HepG2 (cell line): Measurements from ENCODE around the gene ELP1. TPM values are rescaled to one million over a fixed set of nuclear protein-coding genes. Genes with fewer than 3 reads are reported as not detected.

Experiments
- ATAD3A ChIP-seq: sonication (generic); formaldehyde crosslinking; IDR thresholded peaks from 2 replicates; pipeline ENCODE4 v1.4.0; 2020; ENCODE audit warnings: missing genetic modification reagents
- ATF6 ChIP-seq: sonication (generic); formaldehyde crosslinking; conservative IDR thresholded peaks from 2 replicates; pipeline ENCODE4 v1.4.0; 2020; ENCODE audit warnings: missing genetic modification reagents
- HBP1 ChIP-seq: IDR thresholded peaks from 2 replicates; pipeline ENCODE4 v1.6.1; 2016; ENCODE audit warnings: low read depth, control low read depth
- HNF4G ChIP-seq, 2 experiments: sonication (generic) in 1 of 2; formaldehyde crosslinking in 1 of 2; IDR thresholded peaks; 2 replicates each; pipeline versions ENCODE4 v1.4.0 to v1.6.1; 2011 to 2020; ENCODE audit warnings: borderline replicate concordance in 2 of 2, low read depth in 2 of 2, mild to moderate bottlenecking in 2 of 2, low read length in 1 of 2, missing genetic modification reagents in 1 of 2, moderate library complexity in 1 of 2
- MED1 ChIP-seq: sonication (generic); formaldehyde crosslinking; IDR thresholded peaks from 2 replicates; pipeline ENCODE4 v1.4.0; 2020; ENCODE audit warnings: missing genetic modification reagents
- MLLT10 ChIP-seq: sonication (generic); formaldehyde crosslinking; IDR thresholded peaks from 2 replicates; pipeline ENCODE4 v1.4.0; 2020; ENCODE audit warnings: missing genetic modification reagents
- MXD1 ChIP-seq: sonication (generic); formaldehyde crosslinking; IDR thresholded peaks from 2 replicates; pipeline ENCODE4 v1.4.0; 2020; ENCODE audit warnings: mild to moderate bottlenecking, missing genetic modification reagents
- POLR2AphosphoS5 ChIP-seq: IDR thresholded peaks from 2 replicates; pipeline ENCODE4 v1.6.1; 2012; ENCODE audit warnings: low read depth, low read length
- RFXAP ChIP-seq: sonication (generic); formaldehyde crosslinking; IDR thresholded peaks from 2 replicates; pipeline ENCODE4 v1.4.0; 2020; ENCODE audit warnings: missing genetic modification reagents, borderline replicate concordance
- SIN3A ChIP-seq: IDR thresholded peaks from 2 replicates; pipeline ENCODE4 v1.6.1; 2011; ENCODE audit warnings: low read depth, mild to moderate bottlenecking, control low read depth, low read length, borderline replicate concordance
- SNAPC2 ChIP-seq: sonication (generic); formaldehyde crosslinking; IDR thresholded peaks from 2 replicates; pipeline ENCODE4 v1.8.1; 2022; ENCODE audit warnings: mild to moderate bottlenecking, missing genetic modification reagents
- TEAD3 ChIP-seq: optimal IDR thresholded peaks from 2 replicates; pipeline ENCODE3; 2016; ENCODE audit warnings: borderline replicate concordance
- U2AF1 ChIP-seq: fragments of 200-400 bp; formaldehyde crosslinking; optimal IDR thresholded peaks from 2 replicates; pipeline ENCODE3; 2017; ENCODE audit warnings: mild to moderate bottlenecking, low read depth, low read length
- ZFP36L1 ChIP-seq: sonication (generic); formaldehyde crosslinking; IDR thresholded peaks from 2 replicates; pipeline ENCODE4 v1.8.0; 2022; ENCODE audit warnings: mild to moderate bottlenecking, missing genetic modification reagents, moderate library complexity
- ZFYVE20 ChIP-seq: sonication (generic); formaldehyde crosslinking; IDR thresholded peaks from 2 replicates; pipeline ENCODE4 v1.8.0; 2023; ENCODE audit warnings: low read depth, mild to moderate bottlenecking, moderate library complexity, missing genetic modification reagents, borderline replicate concordance
- ZNF331 ChIP-seq: sonication (generic); formaldehyde crosslinking; IDR thresholded peaks from 2 replicates; pipeline ENCODE4 v1.4.0; 2020; ENCODE audit warnings: missing genetic modification reagents
- ZNF550 ChIP-seq: sonication (generic); formaldehyde crosslinking; IDR thresholded peaks from 2 replicates; pipeline ENCODE4 v1.4.0; 2020; ENCODE audit warnings: mild to moderate bottlenecking, missing genetic modification reagents, borderline replicate concordance
- ZNF576 ChIP-seq: sonication (generic); formaldehyde crosslinking; IDR thresholded peaks from 2 replicates; pipeline ENCODE4 v1.4.0; 2020; ENCODE audit warnings: mild to moderate bottlenecking, missing genetic modification reagents
- ZNF607 ChIP-seq: sonication (generic); formaldehyde crosslinking; IDR thresholded peaks from 2 replicates; pipeline ENCODE4 v1.5.1; 2020; ENCODE audit warnings: missing genetic modification reagents, mild to moderate bottlenecking, borderline replicate concordance
- ZNF780A ChIP-seq: sonication (generic); formaldehyde crosslinking; IDR thresholded peaks from 2 replicates; pipeline ENCODE4 v1.8.0; 2022; ENCODE audit warnings: mild to moderate bottlenecking, missing genetic modification reagents, moderate library complexity
- ZNF781 ChIP-seq: sonication (generic); formaldehyde crosslinking; IDR thresholded peaks from 2 replicates; pipeline ENCODE4 v1.5.1; 2020; ENCODE audit warnings: borderline replicate concordance, mild to moderate bottlenecking, missing genetic modification reagents; ENCODE audit errors: not compliant biosample characterization
- polyA plus RNA-seq, 8 experiments: library from polyadenylated mRNA; depleted of rRNA in 3 of 8; stranded (reverse) in 7 of 8; unstranded in 1 of 8; fragments of >200 nt; fragmentation: Illumina TruSeq in 4 of 8; extraction: Trizol in 4 of 8; gene quantifications; 2 replicates each; pipeline versions ENCODE4 v1.2.1 to v1.2.3, GENCODE V29; 2011 to 2016; ENCODE audit warnings: low read depth in 4 of 8, missing spikeins in 1 of 8, mixed read lengths in 1 of 8; ENCODE audit not compliant: insufficient read depth in 1 of 8
- total RNA-seq, 5 experiments: library from RNA; depleted of rRNA; stranded (reverse); fragments of >200 nt; fragmentation: Illumina TruSeq; extraction: Trizol; gene quantifications; 2 replicates each; pipeline ENCODE4 v1.2.3, GENCODE V29; 2016; ENCODE audit warnings: low read depth in 1 of 5
- TF ChIP-seq, protein P1 (sequence below): sonication (generic); formaldehyde crosslinking; conservative IDR thresholded peaks from 2 replicates; pipeline ENCODE4 v1.4.0; 2020; ENCODE audit warnings: missing genetic modification reagents
- TF ChIP-seq, protein P2 (sequence below): sonication (generic); formaldehyde crosslinking; IDR thresholded peaks from 2 replicates; pipeline ENCODE4 v1.8.0; 2023; ENCODE audit warnings: mild to moderate bottlenecking, missing genetic modification reagents

The ELP1 gene
- total and polyA plus RNA-seq, 2 of the 13 experiments (the other 11 are each of a cell fraction or from before 2014, with no cell fraction given), result 157 to 275 TPM

- TF ChIP-seq SIN3A, result 0 out of 2 replicates have a peak, but pooled peaks have one; percentile 31
- TF ChIP-seq, protein P1, sequence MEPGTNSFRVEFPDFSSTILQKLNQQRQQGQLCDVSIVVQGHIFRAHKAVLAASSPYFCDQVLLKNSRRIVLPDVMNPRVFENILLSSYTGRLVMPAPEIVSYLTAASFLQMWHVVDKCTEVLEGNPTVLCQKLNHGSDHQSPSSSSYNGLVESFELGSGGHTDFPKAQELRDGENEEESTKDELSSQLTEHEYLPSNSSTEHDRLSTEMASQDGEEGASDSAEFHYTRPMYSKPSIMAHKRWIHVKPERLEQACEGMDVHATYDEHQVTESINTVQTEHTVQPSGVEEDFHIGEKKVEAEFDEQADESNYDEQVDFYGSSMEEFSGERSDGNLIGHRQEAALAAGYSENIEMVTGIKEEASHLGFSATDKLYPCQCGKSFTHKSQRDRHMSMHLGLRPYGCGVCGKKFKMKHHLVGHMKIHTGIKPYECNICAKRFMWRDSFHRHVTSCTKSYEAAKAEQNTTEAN, result peak; percentile 71; the same call in 1 of the 2 replicates
- TF ChIP-seq POLR2AphosphoS5, result peak; percentile 81
- no peak for TF ChIP-seq SNAPC2 (CRISPR knock-in tag)
- peak; percentile 16; the same call in 1 of the 2 replicates for TF ChIP-seq HBP1 (CRISPR knock-in tag)
- peak; percentile 49; the same call in 1 of the 2 replicates for TF ChIP-seq ZNF576 (CRISPR knock-in tag)
- TF ChIP-seq ZNF550, result no peak
- no peak for TF ChIP-seq ZNF781 (CRISPR knock-in tag)
- peak; percentile 29; the same call in 1 of the 2 replicates for TF ChIP-seq MXD1 (CRISPR knock-in tag)
- TF ChIP-seq ZFYVE20 (CRISPR knock-in tag), result no peak
- peak; percentile 74 for TF ChIP-seq ZNF331 (CRISPR knock-in tag)
- no peak for TF ChIP-seq MLLT10 (CRISPR knock-in tag)
- peak; percentile 68 for TF ChIP-seq U2AF1
- peak; percentile 59 for TF ChIP-seq ZNF607
- TF ChIP-seq, protein P2, sequence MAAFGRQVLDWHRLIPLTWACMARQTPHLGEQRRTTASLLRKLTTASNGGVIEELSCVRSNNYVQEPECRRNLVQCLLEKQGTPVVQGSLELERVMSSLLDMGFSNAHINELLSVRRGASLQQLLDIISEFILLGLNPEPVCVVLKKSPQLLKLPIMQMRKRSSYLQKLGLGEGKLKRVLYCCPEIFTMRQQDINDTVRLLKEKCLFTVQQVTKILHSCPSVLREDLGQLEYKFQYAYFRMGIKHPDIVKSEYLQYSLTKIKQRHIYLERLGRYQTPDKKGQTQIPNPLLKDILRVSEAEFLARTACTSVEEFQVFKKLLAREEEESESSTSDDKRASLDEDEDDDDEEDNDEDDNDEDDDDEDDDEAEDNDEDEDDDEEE, result peak; percentile 76; the same call in 1 of the 2 replicates
- TF ChIP-seq MED1, result peak; percentile 87
- TF ChIP-seq ZFP36L1 (CRISPR knock-in tag), result no peak
- no peak for TF ChIP-seq ATAD3A (CRISPR knock-in tag)
- TF ChIP-seq ZNF780A (CRISPR knock-in tag), result no peak
- TF ChIP-seq ATF6 (CRISPR knock-in tag), result no peak
- no peak for TF ChIP-seq HNF4G (IDR thresholded peaks at IDR 0.05; ENCODE audit: borderline replicate concordance, low read depth, low read length)
- no peak for TF ChIP-seq HNF4G (CRISPR knock-in tag; IDR thresholded peaks at IDR 0.05; ENCODE audit: borderline replicate concordance, low read depth)
- peak; percentile 83; the same call in 1 of the 2 replicates for TF ChIP-seq RFXAP
- TF ChIP-seq TEAD3 (CRISPR knock-in tag), result peak; percentile 47
Observed at GRCh38 chr9:108933718-108934322, at the start of gene ELP1 (continued).
